Measurements from ENCODE around the gene LBX1. TPM values are rescaled to one million over a fixed set of nuclear protein-coding genes. Genes with fewer than 3 reads are reported as not detected.

The LBX1 gene
- total and polyA plus RNA-seq, 2 experiments from 2014 or later: not detected

GRCh38 chr10:101233443-101233842 lies 4.2 kb upstream of the LBX1 start:
- no peak overlapping the region for H3K27ac ChIP-seq
- no peak overlapping the region for H3K4me3 ChIP-seq
- H3K9me3 ChIP-seq (ENCODE audit: low read depth): no peaks in the 10 kb centered on the region
- peaks cover 3% of the 10 kb centered on the region; the same call in 1 of the 2 replicates for H3K4me1 ChIP-seq (ENCODE audit: insufficient read depth)
- H3K79me2 ChIP-seq (ENCODE audit: insufficient read depth): no peaks in the 10 kb centered on the region
- H3K36me3 ChIP-seq (ENCODE audit: low read depth): no peaks in the 10 kb centered on the region
- no peaks in the 10 kb centered on the region for H3F3A ChIP-seq (ENCODE audit: insufficient read depth)
- in situ Hi-C loops (cut with MboI): no loop called here
- H3K9ac ChIP-seq: no peak overlapping the region
- no peak overlapping the region for H2AFZ ChIP-seq
- no peaks in the 10 kb centered on the region for H3K9me2 ChIP-seq (ENCODE audit: insufficient read depth)
- H4K20me1 ChIP-seq (ENCODE audit: insufficient read depth): no peaks in the 10 kb centered on the region
- H3K27me3 ChIP-seq (replicated peaks; ENCODE audit: insufficient read depth): peaks cover 94% of the 10 kb centered on the region
- DNase-seq: no peak
- 23 to 38% methylated on average over 1 of the region's 1 CpG for WGBS, 2 experiments (ENCODE audit: low coverage in 1 of 2, low lambda C conversion rate in 2 of 2, missing lambda C conversion rate in 2 of 2)
- no peak overlapping the region for H3K4me2 ChIP-seq (ENCODE audit: unreplicated experiment)
- TF ChIP-seq EZH2 (IDR thresholded peaks at IDR 0.05; ENCODE audit: insufficient read depth, poor library complexity, severe bottlenecking) (no peak), EZH2phosphoT487 (IDR thresholded peaks at IDR 0.05; ENCODE audit: insufficient read depth, low read depth) (no peak)

DNA sequence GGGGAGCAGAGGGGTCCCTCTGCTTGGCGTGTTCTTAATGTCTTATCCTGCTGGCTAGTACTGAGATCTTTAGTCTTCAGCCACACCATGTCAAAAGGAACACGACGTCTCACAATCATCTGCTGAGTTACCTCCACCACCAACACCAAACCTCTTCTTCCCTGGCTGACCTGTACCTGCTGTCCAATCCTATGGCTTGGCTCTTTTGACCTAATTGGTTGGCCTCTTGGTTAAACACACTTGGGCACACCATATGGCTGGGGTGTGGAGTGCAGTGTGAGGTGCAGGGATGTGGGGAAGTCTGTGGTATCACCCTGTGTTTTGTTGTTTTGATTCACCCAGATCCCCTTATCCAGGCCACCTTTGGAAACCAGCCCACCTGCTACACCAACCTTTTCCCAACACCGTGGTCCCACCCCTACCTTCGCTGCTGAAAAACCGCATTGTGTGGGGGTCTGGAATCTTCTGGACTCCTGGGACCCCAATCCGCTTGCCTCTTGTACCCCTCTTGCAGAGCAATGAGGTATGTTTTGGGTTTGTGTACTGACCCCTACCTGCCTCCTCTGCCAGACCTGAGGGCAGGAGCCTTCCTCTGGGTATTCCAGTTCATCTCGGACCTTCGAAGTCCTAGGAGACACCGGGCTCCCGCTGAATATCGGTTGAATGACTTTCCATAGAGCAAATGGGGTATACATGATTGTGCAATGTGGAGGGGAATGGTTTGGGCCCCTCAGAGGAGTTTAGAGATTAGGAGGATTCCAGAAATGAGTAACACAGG lies 2.8 kb upstream of the LBX1 start:
- DNase-seq: no peak
- TF ChIP-seq EZH2 (IDR thresholded peaks at IDR 0.05; ENCODE audit: insufficient read depth, poor library complexity, severe bottlenecking): peak; percentile 14
- TF ChIP-seq EZH2phosphoT487 (IDR thresholded peaks at IDR 0.05; ENCODE audit: insufficient read depth, low read depth): no peak
- Histone ChIP-seq H3K36me3 (ENCODE audit: low read depth) (no peaks in the 10 kb centered on the region), H3K9me3 (ENCODE audit: low read depth) (no peaks in the 10 kb centered on the region), H3K9me2 (ENCODE audit: insufficient read depth) (no peaks in the 10 kb centered on the region), H4K20me1 (ENCODE audit: insufficient read depth) (no peaks in the 10 kb centered on the region), H3K9ac (no peak overlapping the region), H3F3A (ENCODE audit: insufficient read depth) (no peaks in the 10 kb centered on the region), H3K27ac (no peak overlapping the region), H3K79me2 (ENCODE audit: insufficient read depth) (no peaks in the 10 kb centered on the region), H2AFZ (no peak overlapping the region), H3K4me3 (no peak overlapping the region), H3K4me2 (ENCODE audit: unreplicated experiment) (no peak overlapping the region), H3K27me3 (replicated peaks; ENCODE audit: insufficient read depth) (peaks cover 93% of the 10 kb centered on the region), H3K4me1 (ENCODE audit: insufficient read depth) (peaks cover 3% of the 10 kb centered on the region; the same call in 1 of the 2 replicates)
- WGBS, 2 experiments (ENCODE audit: low coverage in 1 of 2, low lambda C conversion rate in 2 of 2, missing lambda C conversion rate in 2 of 2): 31 to 33% methylated on average over 12 of the region's 12 CpGs
- in situ Hi-C loops (cut with MboI): no loop called here

DNA sequence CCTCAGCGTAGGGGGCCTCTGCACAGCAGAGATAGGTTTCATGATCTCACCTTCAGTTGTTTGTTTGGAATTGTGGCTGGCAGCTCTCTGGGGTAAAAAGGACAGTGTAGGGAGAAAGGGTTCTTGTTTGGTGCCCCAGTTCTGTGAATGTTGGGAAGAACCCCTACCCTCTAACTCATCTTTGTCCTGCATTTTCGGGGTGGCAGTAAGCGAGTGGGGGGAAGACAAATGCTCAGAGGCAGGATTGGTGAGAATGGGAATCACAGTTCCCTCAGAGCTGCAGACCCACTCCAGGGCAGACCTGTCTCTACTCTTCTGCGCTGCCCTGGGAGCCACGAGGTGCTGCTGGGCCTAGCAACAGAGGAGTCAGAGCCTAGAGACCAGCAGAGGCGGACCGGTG lies 1.8 kb upstream of the LBX1 start:
- no peak overlapping the region for H2AFZ ChIP-seq
- WGBS, 2 experiments (ENCODE audit: low coverage in 1 of 2, low lambda C conversion rate in 2 of 2, missing lambda C conversion rate in 2 of 2): 74 to 78% methylated on average over 7 of the region's 7 CpGs
- H3K9me2 ChIP-seq (ENCODE audit: insufficient read depth): no peaks in the 10 kb centered on the region
- no peaks in the 10 kb centered on the region for H3K36me3 ChIP-seq (ENCODE audit: low read depth)
- H3F3A ChIP-seq (ENCODE audit: insufficient read depth): no peaks in the 10 kb centered on the region
- in situ Hi-C loops (cut with MboI): no loop called here
- peaks cover 3% of the 10 kb centered on the region; the same call in 1 of the 2 replicates for H3K4me1 ChIP-seq (ENCODE audit: insufficient read depth)
- H3K27ac ChIP-seq: no peak overlapping the region
- no peak for DNase-seq
- no peaks in the 10 kb centered on the region for H3K79me2 ChIP-seq (ENCODE audit: insufficient read depth)
- H3K4me3 ChIP-seq: no peak overlapping the region
- H3K27me3 ChIP-seq (replicated peaks; ENCODE audit: insufficient read depth): peaks cover 93% of the 10 kb centered on the region
- TF ChIP-seq EZH2phosphoT487 (IDR thresholded peaks at IDR 0.05; ENCODE audit: insufficient read depth, low read depth) (no peak), EZH2 (IDR thresholded peaks at IDR 0.05; ENCODE audit: insufficient read depth, poor library complexity, severe bottlenecking) (no peak)
- H4K20me1 ChIP-seq (ENCODE audit: insufficient read depth): no peaks in the 10 kb centered on the region
- no peak overlapping the region for H3K9ac ChIP-seq
- no peaks in the 10 kb centered on the region for H3K9me3 ChIP-seq (ENCODE audit: low read depth)
- H3K4me2 ChIP-seq (ENCODE audit: unreplicated experiment): no peak overlapping the region

GRCh38 chr10:101230183-101230917 lies 1.1 kb upstream of the LBX1 start:
- H3K4me1 ChIP-seq (ENCODE audit: insufficient read depth): peaks cover 3% of the 10 kb centered on the region; the same call in 1 of the 2 replicates
- 16 to 17% methylated on average over 20 to 30 of the region's 31 CpGs for WGBS, 2 experiments (ENCODE audit: low coverage in 1 of 2, low lambda C conversion rate in 2 of 2, missing lambda C conversion rate in 2 of 2)
- H3K9me2 ChIP-seq (ENCODE audit: insufficient read depth): no peaks in the 10 kb centered on the region
- H3K9me3 ChIP-seq (ENCODE audit: low read depth): no peaks in the 10 kb centered on the region
- H3K79me2 ChIP-seq (ENCODE audit: insufficient read depth): no peaks in the 10 kb centered on the region
- peak; percentile 16 for DNase-seq
- no peak overlapping the region for H3K4me3 ChIP-seq
- no peak overlapping the region for H2AFZ ChIP-seq
- in situ Hi-C loops (cut with MboI): no loop called here
- no peak for TF ChIP-seq EZH2phosphoT487 (IDR thresholded peaks at IDR 0.05; ENCODE audit: insufficient read depth, low read depth)
- H4K20me1 ChIP-seq (ENCODE audit: insufficient read depth): no peaks in the 10 kb centered on the region
- H3K36me3 ChIP-seq (ENCODE audit: low read depth): no peaks in the 10 kb centered on the region
- no peak overlapping the region for H3K27ac ChIP-seq
- no peaks in the 10 kb centered on the region for H3F3A ChIP-seq (ENCODE audit: insufficient read depth)
- H3K27me3 ChIP-seq (replicated peaks; ENCODE audit: insufficient read depth): peaks cover 93% of the 10 kb centered on the region
- H3K4me2 ChIP-seq (ENCODE audit: unreplicated experiment): no peak overlapping the region
- H3K9ac ChIP-seq: no peak overlapping the region
